Left kidney (tissue), 2 donors: ENCODE results near the gene ERICH2. TPM values are rescaled to one million over a fixed set of nuclear protein-coding genes. Genes with fewer than 3 reads are reported as not detected.
A peak's percentile ranks its signal among the peaks of the same experiment; 100 is the strongest.

Source experiments
- DNase-seq: peaks from one replicate; pipeline ENCODE4 v3.0.0-alpha.2; 2013
- polyA plus RNA-seq: library from polyadenylated mRNA; unstranded; fragments of 120-200 nt; gene quantifications from one replicate; pipeline ENCODE4 v1.2.1, GENCODE V29; 2013; ENCODE audit not compliant: insufficient read length

ERICH2 gene
- polyA plus RNA-seq, 1 donor: 2.4 TPM

DNA sequence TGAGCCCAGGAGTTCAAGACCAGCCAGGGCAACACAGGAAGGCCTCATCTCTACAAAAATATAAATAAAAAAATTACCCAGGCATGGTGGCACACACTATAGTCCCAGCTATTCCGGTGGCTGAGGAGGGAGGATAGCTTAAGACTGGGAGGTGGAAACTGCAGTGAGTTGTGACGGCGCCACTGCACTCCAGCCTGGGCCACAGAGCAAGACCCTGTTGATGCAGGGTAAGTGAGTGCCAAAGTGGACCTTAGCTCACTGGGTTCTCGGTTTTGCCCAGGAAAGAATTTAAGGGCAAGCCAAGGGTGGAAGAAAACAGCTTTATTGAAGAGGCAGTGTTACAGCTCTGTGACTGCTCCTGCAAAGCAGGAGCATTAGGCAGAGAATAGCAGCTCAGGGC is 6.9 kb upstream of the ERICH2 start:
- DNase-seq: no peak

DNA sequence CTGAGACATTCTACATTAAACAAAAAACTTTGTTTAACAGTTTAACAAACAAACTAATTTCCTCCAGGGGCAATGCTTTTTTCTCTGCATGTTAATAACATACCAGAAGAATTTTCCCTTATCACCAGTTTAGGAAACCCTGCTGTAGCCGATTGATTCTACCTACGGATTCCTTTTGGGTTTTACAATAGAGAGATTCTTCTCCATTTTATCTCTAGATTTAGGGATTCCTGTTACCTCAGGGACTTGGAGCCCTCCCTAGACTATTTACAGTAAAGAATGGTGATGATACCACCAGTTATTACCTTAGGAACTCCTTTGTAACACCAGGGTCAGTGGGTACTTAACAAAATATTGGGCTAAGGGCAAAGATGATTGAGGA is 5.3 kb upstream of the ERICH2 start:
- DNase-seq: no peak

DNA sequence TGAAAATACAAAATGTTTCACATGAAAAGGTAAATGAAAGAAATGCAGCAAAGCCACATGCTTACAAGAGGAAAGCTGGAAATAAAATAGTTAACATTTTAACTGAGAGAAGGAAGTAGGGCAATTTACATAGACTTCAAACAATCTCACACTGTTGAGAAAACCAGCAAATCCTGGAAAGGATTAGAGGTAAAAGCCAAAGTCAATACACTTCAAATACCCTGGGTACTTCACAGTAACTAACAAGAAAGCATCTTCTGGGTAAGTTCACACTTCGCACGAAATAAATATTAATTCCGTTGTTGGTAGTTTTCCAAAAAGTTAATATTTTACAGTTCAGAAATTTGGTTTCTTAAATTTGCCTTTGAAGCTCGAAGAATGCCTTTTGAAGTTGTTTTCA is 3.5 kb upstream of the ERICH2 start:
- DNase-seq: no peak

DNA sequence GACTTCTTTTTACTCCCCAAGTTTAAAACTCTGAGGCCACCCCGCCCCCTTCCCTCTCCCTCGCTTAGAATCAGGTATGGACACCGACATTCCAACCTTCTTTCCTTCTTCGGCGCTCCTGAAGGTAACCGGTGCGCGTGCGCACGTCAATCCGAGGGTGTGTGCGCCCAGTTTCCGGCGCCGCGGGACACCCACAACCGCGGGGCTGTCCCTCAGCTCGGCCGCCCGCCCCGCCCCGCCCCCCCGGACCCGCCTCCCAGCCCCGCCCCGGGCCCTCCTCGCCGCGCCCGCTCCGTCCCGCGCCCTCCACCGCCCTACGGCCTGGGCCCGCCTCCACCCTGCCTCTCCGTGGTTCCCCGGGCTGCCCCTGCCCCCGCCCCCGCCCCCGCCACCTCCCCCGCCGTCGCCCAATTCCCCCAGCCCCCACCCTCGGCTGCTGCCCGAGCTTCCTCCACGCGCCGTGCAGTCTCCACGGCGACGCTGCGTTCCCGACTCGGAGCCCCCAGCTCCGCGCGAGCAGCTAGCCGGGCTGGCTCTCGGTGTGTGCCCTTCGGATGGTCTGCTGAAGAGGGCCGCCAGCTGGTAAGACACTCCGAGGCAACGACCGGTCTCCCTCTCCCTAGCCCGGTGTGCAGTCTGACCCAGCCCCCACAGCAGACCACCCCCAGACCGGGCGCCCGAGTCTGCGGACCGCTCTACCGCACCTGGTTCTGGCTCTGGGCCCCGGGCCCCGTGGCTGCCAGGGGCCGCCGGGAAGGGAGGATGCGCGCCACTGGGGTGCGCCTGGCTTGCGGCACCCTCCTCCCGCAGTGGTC is 635 bp downstream of the ERICH2 start:
- peak; percentile 45 for DNase-seq

DNA sequence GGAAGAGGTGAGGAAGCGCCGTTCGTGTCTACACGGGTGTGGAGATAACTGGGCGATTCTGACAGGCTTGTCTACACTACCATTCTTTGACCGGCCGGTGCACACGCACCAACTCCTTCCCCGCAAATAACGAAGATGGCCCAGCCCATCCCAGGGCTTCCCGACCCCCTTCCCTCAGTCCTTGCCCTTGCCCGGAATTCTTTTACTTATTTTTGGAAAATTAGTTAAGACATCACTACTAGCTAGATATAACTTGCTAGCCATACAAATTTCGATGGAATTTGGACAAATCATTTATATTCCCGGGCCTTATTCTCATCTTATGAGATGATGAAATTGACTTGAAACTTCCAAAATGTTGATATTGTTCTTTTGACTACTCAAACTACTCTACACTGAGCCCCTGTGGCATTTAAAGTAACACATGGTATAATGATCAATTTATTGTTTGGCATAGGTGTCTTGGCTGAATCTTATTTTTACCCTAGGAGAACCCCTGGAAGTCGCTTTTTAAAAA is 1.3 kb downstream of the ERICH2 start:
- no peak for DNase-seq

DNA sequence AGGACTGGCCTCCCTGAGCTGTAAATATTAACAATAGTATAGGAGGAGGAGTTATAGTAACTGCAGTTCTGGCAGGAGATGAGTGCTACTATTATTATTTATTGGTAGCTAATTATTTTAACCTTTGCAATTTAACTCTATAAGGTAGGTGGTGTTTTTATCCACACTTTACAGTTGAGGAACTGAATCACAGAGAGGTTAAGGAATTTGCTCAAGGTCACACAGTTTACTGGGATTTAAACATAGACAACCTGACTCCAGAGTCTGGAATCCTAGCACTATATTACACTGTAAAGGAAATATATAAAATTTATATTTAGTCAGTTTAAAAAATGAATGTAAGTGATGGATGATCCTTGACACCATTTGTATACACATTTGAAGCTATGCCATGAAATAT is 2.1 kb downstream of the ERICH2 start:
- DNase-seq: no peak

DNA sequence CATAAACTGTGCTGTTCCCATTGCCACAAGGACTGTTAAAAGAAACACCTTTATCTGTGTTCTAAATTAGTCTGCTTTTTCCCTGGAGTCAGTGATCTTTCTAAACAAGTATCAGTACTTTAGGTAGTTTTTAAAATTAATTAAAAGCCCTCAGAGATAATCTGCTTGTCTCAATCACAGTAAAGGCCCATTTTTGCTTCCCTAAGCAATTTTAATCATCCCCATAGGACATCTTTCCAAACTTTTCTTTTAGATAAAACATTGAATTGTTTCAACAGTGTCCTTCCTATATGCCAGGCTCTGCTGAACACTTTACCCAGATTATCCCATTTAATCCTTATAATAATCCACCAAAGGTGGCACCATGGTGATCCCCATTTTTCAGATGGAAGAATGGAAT is 3.9 kb downstream of the ERICH2 start:
- no peak for DNase-seq

DNA sequence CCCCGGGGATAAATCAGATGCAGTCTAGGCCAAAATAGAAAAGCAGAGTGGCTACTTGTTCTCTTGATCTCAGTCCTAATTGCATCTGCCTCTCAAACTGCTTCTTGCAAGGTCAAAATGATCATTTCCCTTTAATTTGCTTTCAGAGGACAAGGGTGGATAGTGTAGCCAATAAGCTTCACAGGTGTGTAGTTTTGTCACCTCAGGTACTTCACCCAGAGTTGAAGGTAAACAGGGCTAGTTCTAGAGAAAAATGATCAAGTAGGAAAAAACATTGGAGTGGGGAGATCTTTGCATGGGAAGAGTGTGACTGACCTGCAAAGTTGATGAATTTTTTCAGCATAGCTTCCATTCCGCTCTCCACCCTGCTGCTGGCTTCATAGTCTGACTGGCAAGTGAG is 8.7 kb downstream of the ERICH2 start:
- DNase-seq: no peak

DNA sequence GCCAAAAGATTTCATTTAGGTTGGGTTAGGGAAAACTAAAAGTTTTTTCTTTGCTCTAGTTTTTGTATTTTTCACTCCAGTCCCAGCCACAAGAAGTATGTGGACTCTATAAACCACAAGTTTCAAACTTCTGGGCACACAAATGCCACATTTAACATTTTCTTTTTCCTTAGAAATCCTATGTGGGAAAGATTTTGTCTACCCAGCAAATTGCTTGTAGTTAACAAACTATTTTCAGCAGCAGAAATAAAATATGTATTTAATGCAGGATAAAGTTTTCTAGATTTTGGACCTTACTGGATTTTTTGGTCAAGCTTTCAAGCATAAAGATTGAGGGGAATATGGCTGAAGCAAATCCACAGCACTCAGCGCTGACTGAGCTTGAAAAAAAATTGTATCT is 9.1 kb downstream of the ERICH2 start:
- no peak for DNase-seq

DNA sequence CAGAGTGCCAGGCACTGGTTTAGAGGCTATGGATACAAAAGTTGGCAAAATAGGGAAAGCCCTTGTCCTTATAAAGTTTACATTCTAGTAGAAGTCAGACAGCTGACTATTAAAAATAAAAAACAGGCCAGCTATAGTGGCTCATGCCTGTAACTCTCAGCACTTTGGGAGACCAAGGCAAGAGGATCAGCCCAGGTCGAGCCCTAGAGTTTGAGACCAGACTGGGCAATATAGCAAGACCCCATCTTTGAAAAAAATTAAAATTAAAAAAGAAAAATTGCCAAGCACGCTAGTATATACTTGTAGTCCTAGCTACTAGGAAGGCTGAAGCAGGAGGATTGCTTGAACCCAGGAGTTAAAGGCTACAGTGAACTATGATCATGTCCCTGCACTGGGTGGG is 12.5 kb downstream of the ERICH2 start:
- DNase-seq: no peak

DNA sequence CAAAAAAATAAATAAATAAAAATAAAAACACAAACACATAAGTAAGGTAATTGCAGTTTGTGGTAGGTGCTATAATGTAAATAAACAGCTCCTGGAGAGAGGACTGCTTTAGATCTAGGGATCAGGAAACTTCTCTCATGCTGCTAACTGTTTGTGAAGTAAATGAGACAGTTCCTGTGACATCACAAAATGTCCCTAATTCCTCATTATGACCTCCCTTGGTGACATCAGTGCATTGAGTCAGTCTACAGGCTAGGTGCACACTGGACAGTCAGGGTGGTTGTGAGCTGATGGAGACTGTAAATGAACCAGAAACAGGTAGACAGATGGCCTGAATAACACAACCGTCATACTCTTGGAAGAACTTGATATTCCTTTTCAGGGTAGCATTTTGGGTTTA is 13.4 kb downstream of the ERICH2 start:
- DNase-seq: no peak

DNA sequence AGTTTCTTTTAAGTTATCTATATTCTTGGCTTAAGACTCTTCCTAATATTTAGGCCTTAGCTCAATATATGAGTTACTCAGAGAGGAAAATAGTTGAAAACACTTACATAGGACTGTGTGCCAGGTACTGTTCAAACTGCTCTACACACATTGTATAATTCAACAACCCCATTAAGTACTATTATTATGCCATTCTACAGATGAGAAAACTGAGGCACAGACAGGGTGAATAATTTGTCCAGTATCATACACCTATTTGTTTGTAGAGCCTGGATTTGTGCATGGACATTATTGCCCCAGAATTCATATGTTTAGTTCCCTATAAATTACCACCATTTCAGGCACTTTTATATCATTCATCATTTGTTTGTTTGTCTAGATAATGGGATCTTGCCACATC is 28.8 kb downstream of the ERICH2 start:
- no peak for DNase-seq

DNA sequence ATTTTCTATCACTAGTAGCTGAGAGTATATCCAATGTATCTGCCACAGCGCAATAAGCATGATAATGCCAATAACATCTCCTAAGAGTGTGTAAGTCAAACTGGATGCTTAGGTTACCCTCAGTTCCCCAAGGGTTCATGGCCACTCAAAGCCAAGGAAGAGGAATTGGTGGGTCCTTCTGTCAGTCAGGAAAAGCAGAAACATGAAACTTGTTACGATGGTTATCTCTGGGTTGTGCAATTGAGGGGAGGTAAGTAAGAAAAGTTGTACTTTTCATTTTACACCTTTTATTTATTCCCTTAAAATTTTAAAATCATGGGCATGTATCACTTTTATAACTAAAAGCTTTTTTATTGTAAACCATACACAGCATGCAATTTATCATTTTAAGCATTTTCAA is 36.4 kb downstream of the ERICH2 start:
- no peak for DNase-seq

DNA sequence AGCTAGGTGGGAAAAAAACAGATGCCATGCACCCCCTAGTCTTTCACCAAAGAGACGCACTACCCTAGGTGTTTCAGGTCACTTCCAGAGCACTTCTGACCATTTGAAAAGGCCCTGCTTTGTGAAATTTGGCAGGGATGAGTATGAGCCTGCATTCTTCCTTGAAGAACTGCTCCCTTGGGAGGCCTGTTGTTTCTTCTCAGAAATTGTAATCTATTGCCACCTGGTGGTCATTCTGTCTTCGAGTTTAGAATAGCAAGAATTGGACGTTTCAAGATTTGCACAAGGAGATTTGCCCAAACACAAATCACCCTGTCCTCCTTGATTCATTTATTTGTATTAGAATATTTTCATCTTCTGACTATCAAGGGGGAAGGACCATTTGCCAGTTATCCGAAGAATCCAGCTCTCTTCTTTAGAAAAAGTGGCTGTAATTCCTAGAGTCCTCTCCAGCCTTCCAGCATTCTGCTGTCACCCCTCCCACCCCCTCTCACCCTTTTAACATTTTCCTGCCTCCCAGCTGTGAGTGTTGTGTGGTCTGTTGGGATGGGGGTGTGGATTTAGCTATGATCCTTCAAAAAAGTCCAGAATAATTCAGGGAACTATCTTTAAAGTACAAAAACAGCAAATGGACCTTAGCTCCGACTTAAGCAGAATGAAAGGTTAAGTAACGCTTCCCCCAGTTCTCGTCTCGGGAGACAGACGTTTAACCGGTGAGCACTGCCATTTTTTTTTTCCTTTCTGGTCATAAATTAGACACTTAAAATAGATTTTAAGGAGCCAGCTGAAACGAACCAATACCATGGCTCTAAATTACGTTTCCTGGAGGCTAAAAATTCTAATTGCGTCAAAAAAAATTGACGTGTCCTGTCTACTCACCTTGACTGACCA is 42.8 kb downstream of the ERICH2 start:
- DNase-seq: peak; percentile 86

DNA sequence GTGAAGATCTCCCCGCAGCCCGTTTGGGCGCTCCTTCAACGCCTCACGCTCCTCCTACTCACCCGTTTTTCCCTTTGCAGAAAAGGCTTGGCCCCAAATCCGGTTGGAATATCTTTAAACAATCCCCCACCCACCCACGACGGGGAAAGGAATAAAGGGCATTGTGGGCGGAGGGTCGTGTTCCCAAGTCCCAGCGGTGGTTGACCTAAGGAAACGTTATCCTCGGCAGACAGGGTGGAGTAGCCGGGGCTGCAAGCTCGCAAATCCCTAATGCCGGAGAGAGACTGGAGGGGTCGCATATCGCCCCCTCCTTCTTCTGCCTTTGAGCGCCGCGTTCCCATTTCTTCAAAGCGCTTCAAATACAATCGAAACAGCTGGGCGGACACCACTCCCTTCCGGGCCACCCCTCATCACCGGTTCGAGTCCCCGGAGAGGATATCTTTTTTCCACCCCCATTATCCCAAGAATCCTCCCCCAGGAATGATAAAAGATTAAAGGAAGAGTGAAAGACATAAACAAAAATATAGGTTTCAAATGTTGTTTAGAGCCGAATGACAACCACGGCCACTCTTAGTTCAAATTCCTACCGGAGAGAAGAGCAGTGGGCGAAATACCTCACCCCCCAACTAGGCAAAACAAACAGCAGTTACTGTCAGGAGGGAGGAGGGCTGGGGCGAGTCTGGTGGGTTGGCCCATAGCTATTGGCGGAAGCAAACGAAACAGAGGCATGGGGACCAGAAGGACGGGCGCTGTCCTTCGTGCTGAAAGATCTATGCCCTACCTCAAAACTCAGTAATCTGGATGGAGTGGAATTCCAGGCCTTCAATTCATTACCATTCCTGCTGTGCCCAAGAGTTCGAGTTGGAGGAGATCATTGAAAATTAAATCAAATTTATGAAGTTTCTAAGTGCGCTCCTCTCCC is 43.7 kb downstream of the ERICH2 start:
- peak; percentile 88 for DNase-seq

DNA sequence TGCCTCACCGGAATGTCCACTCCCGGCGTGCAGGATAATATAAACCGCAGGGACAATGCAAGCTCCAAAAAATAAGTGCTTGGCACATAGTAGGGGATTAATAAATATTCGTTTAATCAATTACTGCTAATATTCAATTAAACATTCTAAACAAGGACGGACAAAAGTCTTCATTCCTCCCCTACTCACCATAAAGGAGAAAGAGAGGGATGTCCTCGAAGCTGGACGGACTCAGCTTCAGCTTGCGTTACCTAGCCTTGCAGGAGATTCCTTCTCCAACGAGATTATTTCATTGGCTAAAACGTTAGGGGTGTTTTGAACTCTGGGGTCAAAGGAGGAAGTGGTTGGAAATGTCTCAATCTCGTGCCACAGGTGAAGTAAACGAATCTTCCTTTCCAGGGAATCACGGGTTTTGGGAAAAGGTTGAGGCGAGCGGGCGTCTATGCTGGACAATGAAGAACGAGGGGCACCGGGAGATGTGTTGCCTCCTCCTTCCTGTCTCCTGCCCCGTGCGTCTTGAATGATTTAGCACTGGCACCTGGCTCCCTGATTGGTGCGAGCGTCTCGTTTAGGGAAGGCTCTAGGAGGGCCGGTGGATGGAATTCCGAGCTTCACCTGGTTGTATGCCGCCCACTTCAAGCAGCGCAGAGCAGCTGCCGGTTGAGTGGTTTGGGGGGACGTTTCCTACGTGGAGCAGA is 44.5 kb downstream of the ERICH2 start:
- DNase-seq: no peak

DNA sequence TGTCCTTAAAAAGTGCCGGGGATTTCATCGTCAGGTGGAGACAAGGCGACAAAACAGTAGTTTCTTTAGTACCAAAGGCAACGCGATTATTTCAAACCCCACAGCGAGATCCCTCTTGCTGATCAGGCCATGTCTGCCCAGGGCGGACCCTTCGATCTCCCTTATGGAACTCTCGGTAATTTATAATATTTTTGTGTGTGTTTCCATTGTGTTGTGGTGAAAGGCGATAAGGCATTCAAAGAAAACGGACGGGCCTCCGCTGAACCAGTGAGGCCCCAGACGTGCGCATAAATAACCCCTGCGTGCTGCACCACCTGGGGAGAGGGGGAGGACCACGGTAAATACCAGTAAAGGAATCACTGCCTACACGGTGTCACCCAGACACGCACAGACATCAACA is 45.1 kb downstream of the ERICH2 start:
- DNase-seq: no peak

DNA sequence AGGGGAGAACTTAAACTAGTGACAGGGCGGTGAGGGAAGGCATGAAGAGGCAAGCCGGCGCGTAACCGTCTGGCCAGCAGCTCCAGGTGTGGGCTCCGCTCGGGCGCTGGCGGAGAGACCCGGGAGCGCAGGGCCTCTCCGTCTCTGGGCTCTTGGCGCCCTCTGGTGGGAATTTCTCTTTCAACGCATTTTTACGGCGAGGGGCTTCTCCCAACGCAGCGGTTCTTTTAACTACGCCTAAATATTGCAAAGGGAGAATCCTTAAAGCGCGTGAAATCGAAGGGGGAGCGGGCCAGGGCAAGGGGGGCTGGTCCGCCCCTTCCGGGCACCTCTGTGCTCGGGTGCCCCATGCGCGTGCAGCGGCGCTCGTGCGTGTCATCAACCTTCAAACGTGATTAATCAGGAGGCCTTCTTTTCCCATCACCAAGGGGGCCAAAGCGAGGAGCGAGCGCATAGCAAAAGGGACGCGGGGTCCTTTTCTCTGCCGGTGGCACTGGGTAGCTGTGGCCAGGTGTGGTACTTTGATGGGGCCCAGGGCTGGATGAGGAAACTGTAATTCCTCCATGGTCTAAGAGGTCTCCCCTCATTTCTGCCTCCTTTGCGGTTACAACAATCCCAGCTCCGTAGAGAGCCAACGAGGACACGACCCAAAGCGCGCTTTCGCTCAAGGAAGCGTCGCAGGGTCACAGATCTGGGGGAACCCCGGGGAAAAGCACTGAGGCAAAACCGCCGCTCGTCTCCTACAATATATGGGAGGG is 45.7 kb downstream of the ERICH2 start:
- peak; percentile 79 for DNase-seq

DNA sequence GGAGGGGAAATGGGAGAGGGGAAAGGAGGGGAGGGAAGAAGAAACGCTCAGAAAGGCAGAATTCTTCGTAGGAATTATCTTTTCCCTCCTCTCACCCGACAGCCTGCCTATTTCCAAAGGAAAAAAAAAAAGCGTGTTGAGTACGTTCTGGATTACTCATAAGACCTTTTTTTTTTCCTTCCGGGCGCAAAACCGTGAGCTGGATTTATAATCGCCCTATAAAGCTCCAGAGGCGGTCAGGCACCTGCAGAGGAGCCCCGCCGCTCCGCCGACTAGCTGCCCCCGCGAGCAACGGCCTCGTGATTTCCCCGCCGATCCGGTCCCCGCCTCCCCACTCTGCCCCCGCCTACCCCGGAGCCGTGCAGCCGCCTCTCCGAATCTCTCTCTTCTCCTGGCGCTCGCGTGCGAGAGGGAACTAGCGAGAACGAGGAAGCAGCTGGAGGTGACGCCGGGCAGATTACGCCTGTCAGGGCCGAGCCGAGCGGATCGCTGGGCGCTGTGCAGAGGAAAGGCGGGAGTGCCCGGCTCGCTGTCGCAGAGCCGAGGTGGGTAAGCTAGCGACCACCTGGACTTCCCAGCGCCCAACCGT is 46.4 kb downstream of the ERICH2 start, which contains the start of gene GAD1:
Gene GAD1, plus strand, starts transcription at position 384 of the 589 bp plus-strand sequence. CDS start 1,705 bp downstream, outside the sequence.
- DNase-seq: no peak
